Stimulated activated CD4-positive, alpha-beta T cell treated with anti-CD3 and anti-CD28 coated beads, Interleukin-15, amount 100 ng/mL, for 24 hours (primary cell): Measurements from ENCODE around the gene CACNA1E.

Experiments used
- DNase-seq: peaks from one replicate; pipeline ENCODE4 v3.0.0-alpha.2; 2020

Gene CACNA1E

DNA sequence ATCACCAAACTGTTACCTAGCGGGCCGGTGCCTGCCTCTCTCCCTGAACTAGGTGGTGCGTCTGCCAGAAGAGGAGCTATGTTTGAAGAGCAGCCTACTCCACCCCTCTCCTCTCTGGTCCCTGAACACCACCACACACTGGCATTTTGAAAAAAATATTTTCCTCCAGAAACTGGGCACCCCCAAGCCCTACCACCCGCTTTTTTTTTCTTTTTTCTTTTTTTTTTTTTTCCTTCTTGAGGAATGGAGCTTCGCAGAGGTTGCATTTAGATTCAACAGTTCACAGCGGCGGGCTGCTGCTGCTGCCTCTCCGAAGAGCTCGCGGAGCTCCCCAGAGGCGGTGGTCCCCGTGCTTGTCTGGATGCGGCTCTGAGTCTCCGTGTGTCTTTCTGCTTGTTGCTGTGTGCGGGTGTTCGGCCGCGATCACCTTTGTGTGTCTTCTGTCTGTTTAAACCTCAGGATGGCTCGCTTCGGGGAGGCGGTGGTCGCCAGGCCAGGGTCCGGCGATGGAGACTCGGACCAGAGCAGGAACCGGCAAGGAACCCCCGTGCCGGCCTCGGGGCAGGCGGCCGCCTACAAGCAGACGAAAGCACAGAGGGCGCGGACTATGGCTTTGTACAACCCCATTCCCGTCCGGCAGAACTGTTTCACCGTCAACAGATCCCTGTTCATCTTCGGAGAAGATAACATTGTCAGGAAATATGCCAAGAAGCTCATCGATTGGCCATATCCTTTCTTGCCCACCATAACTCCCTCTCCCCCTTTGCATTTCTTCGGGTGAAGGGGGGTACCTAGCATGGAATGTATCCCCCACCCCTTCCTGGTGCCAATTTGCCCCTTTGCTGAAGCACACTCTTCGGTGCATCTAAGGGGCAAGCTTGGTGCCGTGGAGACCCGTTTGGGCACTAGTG lies at the start of gene CACNA1E:
TSS of gene CACNA1E (plus strand) at position 233 of the 911 bp plus-strand sequence. CDS start at position 461, 228 bp downstream.
- DNase-seq: no peak

DNA sequence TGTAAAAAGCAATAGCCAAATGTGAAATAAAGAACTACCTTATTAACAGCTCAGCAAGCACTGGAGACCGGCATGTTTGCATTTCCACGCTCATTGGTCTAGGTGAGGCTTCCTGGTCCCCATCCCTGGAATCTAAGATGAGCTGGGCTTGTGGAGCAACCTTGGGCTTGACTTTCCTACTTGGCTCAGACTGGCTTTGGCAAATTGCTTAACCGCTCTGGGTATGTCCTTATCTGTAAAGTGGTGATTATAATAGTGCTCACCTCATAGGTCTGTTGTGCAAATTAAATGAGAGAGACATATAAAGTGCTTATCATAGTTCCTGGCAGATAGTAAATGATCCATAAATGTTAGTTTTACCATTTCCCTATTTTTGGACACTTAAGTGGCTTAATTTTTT lies 49.4 kb upstream of the CACNA1E start:
- DNase-seq: no peak

DNA sequence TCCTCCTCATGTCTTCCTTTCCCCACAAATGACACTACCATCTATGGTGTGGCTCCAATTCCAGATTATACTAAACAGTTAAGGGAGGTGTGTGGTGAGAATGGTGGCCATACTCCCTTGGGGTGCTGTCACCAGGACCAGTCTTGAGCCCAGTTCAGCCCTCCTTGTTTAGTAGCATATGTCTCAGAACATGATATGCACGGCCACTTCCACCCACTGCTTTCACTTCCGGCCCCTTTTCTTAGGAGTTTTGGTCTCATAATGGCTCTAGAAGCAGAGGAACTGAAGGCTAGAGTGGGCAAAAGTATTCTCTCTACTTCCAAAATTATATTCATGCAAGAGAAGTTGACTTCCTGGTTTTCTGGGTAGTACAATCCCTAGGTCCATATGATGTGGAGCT lies 45.3 kb upstream of the CACNA1E start:
- no peak for DNase-seq

DNA sequence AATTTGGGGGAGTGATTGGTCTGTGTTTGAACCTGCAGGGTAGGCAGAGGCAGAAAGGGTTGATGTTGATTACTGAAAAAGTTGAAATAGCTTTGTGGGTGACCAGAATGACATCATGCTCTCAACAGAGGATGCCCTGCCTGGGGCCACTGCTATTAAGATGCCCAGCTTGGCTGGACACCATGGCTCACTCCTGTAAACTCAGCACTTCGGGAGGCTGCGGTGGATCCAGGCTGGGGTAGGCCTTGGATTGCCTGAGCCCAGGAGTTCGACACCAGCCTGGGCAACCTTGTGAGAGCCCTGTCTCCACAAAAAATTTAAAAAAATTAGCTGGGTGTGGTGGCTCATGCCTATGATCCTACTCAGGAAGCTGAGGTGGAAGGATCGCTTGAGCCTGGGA lies 42.8 kb upstream of the CACNA1E start:
- DNase-seq: no peak

DNA sequence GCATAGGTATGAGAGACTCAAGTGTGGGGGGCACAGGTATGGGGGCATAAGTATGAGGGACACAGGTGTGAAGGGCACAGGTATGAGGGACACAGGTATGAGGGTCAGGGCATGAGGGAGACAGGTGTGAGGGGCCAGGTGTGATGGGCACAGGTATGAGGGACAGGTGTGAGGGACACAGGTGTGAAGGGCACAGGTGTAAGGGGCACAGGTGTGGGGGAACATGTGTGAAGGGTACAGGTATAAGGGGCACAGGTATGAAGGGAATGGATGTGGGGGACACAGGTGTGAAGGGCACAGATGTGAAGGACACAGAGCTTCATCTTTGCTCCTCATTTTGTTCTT lies 41.2 kb upstream of the CACNA1E start:
- no peak for DNase-seq

DNA sequence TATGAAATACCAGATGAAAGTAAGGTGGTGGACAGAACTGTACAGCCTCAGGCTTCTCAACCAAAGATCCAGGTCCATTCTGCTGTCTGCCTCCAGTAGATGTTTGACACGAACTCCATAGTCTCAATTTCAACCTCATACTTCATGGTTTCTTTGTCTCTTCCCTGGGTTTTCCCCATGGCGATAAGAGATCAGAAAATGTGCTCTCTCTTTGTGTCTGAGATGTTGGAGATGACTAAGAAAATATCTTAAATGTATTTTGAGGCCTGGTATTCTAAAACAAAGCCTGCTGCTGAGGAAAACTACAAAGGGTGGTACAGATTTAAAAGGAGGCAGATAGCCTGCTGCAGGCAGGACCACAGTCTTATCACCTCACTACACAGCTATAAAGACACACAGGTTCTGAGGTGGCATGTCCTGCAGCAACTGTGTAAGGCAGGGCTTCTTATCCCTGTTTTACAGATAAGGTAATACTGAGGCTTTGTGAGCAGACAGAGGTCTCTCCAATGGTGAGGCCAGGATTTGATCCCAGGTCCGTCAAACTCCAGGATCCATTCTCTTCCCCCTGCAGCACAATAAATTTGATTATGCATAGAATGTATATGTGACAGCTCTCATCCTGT lies 40.0 kb upstream of the CACNA1E start:
- no peak for DNase-seq

DNA sequence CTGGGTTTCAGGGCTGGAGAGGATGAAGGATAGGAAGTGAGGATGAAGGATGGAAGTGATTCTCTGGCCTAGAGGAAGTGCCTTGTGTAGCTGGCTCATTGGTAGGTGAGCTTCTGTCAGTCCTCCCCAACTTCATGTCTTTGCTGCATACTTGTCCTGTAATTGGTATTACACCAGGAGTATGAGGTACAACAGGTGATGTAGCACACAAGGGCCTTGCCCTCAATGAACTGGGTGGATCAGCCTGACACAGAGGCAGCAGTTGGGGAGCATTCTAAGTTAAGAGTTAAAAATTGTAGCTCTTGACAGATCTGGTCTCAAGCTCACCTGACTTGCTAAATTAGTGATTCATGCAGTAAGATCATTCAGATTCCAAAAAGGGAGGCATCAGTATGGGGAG lies 37.9 kb upstream of the CACNA1E start:
- DNase-seq: no peak

DNA sequence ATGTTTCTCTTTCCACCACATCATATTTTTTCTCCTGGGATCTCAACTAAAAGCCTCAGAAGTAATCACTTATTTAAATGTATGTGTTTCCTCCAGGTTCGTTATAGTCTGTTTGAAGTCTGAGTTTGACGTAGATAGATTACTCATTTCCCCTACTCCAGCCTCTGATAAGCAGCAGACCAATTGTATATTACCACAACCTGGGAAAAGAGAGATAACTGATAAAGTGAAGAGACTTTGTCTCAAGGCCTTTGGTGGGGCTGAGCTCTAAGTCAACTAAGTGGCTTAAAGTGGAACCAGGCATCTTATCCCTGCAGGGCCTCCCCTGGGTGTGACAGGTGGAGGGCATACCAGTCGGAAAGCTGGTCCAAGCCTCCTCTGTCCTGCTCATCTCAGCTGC lies 34.9 kb upstream of the CACNA1E start:
- DNase-seq: no peak

DNA sequence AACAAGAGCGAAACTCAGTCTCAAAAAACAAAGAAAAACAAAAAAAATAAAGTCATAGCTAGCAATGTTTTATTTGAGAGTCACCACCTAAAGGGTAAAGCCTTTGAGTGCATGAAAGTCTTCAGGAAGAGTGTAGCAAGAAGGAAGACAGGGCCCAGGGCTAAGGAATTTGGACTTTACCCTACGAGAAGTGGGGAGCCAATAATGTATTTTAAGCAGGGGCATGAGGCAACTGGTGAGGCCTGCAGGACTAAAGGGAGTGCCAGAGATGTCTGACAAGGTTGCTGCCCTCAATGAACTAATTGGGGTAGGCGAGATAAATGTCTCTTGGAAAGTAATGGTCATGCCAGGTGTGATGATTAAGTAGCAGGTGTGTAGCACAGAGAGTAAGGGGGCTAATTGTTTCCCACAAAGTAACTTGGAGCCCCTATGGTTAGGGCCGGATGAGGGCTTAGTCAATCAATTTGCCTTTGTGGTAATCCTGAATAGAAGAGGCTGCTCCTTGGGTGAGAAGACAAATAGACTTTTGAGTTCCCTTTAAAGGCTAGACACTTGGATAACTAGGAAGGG lies 31.6 kb upstream of the CACNA1E start:
- DNase-seq: no peak

DNA sequence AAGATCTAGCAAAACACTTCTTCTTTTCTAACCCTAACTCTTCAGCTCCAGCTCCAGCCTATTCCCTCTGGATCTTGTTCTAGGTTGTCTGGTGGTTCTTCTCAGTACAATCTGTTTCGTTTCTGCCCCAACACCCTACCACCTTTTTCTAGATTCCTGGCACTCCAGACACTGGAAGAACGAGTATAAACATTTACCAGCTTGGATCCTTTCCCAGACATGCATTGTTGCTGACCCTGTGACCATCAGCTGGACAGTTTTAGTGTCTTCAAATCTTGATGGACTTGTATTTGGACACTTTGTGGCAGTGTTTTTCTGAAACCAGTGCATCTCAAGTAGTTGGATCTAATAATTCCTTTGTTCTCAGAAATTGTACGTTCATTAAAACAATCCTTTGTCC lies 30.6 kb upstream of the CACNA1E start:
- DNase-seq: no peak

DNA sequence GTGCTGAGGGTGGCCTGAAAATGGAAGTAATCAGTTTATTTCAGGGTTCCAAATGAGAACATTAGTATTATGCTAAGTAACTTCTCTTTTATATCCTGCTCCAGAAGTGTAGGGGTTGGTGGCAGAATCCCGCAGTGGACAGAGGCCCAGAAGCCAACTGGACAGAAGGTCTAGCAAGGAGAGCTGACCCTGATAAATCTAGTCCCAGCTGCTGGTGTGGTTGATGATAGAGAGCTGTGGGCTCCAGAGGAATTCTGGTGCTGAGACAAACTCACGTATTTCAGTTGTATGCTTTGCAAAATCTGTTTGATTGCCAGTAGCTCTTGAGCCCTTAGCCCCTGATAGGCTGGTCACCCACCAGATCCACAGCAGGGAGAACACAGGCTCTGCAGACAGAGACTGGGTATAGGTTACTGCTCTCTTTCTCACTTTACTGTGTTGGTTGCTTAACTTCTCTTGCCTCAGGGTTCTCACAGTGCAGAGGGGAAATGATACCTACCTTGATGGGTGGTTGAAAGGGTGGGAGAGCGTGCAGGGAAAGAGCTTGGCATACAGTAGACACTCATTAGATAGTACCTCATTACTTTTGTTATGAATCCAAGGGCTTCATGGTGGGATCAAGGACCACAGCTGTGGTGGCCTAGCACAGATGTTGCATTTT lies 29.6 kb upstream of the CACNA1E start:
- no peak for DNase-seq

DNA sequence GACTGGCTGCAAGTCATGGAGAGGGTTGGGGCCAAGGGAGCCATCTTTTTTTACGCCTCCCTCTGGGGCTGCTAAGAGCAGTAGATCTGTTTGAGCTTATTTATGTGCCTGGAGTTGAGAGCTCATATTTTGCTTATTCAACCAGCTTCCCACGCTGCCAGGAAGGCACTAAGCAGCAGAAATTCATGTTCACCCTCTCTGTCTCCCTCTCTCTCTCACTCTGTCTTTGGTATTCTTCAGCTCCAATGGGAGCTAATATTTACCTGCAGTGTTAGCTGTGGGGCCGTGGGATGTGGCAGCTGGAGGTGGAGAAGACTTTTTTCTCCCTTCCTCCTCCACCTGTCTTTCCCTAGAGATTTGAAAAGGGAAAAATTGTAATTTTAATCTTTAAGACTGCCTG lies 26.8 kb upstream of the CACNA1E start:
- no peak for DNase-seq

DNA sequence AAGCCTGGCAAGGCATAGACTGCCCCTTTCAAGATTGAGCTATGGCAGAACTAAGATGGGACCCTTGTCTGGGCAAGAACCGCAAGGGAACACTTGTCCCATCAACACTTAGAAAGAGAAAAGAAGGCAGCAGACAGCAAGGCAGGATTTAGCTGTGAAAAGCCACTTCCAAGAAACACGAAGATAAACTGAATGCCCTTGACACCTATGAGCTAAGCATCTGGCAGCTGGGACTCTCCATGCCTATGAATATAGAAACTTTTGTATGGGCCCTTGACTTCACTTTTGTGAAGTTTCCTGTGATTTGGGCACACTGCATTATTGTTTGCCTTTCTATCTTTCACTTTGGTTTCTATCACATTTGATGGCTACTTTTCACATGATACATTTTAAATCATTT lies 24.9 kb upstream of the CACNA1E start:
- no peak for DNase-seq

DNA sequence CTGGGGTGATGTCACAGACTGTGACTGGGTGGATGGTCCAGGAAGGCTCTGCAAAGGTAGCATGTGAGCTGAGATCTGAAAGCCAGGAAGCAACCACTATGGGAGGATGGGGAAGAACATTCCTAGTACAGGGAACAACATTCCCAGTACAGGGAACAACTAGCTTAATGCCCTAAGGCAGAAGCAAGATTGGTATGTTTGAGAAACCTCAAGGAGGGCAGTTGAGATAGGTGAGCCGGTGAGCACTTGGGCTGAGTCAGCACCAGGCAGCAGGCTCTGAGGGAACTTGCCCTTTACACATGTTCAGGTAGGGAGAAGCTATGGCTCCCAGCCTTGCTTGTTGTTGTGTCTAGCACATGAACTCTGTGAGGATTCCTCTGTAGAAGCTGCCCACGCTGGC lies 24.2 kb upstream of the CACNA1E start:
- no peak for DNase-seq

DNA sequence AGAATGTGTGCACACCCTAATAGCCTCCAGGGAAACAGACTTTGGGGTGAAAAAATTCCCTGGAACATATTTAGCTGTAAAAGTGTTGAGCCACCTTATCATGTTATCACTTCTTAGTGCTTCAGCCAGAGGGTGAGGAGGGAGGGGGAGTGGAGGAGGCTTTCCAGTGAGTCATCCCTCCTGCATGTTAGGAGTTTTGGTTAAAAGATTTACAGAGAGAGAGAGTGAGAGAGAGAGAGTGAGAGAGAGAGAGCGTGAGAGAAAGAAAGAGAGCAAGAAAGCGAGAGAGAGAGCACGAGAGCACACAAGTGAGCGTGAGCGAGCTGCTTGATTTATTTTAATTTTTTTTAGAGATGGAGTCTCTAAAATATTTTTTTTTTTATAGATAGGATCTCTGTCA lies 13.5 kb upstream of the CACNA1E start:
- no peak for DNase-seq

DNA sequence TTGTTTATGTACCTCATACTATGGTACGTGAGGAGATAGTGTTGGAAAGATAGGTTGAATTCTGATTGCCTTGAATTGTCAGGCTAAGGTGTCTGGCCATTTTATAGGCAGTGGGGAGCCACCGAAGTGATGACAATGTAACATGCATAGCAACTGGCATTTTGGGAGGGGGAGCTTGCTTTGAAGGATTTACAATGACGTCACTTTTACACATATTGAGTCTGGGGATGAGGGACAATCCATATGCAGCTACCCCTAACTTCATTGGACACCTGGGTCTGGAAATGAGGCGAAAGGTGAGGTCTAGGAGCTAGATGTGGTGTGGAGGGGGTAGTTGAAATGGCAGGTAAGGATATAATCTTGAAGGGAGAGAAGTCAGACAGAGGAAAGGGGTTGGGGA lies 7.7 kb upstream of the CACNA1E start:
- DNase-seq: no peak

DNA sequence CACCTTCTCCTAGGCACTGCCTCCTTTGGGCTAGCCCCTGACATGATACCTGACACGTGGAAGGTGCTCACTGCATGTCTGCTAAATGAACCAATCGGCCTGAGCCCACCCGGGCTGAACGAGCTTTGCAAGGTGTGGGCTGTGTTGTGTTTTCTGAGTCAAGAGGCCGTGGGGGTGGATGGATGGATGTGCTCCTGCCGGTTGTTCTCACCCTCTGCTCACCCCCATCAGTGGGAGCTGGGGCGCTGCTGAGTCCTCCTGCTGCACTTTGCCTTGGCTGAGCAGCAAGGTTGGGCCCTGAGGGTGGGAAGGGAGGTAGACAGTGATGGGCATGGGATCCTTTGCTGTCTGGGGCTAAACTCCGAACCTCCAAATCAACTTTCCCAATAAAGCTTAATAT lies 6.7 kb upstream of the CACNA1E start:
- DNase-seq: no peak

DNA sequence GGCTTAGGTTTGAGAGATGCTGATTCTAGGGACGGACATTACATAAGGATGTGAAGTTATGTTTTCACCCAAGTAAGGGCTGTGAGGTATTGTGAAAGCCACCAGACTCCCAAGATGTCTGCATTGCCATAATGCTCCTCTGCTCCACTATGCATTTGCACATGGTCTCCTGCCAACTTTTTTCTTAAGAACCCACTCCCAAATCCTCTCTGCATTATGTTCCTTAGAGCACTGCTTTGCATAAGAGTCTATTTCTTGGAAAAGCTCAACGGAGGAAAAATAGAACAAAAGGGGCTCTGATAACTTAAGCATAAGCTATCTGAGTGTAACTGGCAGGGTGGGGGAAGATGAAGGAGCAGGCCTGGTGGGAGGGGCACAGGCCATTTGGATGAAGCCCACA lies 5.0 kb upstream of the CACNA1E start:
- DNase-seq: no peak

DNA sequence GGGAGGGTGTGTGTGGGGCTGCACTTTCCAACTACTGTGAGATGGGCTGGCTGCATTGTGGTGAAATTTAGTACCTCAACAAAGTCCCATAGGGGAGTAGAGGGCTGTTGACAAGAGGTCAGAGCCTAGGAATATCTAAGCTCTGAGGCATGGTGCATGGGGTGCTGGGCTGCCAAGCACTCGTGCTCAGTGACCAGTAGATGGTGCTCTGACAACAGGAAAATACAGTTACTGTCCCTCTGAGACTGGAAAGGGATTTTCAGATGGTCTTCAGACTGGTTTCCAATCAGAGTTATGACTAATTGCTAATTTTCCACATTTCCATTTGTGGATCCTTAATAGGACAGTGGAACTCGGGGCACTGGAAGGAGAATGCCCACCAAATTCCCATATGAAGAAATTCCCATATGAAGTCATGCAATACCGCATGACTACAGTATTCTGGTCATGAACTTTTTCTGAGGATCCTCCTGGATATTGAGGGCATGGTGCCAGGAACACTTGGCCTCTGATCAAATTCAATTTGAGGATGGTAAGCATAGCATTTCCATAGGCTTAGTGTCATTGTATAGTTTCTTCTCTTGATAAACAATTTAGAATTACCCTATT lies 4.1 kb upstream of the CACNA1E start:
- DNase-seq: peak; percentile 38

DNA sequence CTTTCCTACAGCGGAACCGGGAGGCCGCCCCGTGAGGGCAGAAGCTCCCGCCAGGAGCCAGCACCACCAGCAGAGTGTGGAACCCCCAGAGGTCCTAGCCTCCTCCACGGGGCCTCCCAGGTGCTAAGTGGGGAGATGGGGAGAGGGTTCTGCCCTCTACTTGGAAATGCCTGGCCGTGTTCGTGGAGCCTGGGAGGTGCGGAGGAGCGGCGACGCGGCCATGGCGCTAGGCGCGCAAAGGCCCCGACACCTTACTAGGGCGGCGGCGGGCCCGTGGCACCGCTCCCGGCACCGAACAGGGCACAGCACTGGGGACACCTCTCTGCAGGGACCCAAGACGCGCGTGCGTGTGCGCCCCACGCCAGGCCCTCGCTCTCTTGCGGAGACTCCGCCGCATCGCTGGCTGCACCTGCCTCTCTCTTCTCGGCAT lies 1.3 kb upstream of the CACNA1E start:
- no peak for DNase-seq

DNA sequence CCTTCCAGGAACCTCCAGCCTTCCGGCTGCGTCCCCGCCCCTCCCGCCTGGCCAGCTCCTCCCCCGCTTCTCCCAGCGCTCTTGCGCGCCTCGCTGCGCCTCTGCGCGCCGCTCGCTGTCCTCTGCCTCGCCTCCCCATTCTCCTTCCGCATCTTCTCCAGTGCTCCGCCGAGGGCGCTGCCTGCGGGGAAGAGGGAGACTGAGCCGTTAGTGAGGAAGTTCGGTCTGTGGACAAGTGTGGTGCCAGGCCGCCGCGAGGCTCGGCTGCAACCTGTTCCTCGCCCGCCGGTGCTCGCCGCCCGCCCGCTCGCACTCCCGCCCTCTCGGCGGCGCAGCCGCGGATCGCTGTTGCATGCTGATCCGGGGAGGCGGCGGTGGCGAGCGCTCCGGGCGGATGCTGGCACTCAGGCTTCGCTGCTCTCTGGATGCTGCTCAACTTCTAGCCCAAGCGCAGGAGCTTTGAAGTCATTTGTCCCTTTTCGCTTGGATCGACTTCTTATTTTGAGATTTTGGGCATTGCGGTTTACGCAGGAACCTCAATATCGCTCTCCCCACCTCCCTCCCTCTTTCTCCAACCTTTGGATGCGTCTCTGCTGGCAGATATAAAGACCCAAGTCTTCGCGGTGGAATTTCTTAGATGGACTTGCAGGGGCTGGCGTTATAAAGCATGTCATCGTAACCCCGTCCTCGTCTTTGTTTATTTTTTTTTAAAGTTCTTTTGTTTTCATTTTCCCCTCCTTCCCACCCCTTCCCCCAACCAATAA lies 614 bp upstream of the CACNA1E start:
- DNase-seq: peak; percentile 75

DNA sequence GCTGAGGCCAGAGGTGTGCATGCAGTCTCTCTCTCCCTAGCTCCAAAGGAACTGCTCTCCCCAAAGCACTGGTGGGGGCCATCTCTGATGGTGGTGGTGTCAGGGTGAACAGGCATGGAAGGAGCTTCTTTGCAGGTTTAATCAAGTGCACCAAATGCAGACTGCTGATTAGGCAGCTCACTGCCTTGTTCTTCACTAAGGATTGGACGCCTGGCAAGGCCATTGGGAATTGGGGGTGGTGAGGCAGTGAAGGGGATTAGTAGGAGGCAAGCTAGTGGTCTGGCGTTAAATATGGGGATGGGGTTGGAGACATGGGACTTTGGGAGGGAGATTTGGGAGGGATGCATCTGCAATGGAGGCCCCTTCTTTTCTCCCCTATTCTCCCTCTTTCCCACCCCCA lies 1.5 kb downstream of the CACNA1E start:
- DNase-seq: no peak
